Fibroblast of villous mesenchyme (primary cell): ENCODE data around the gene MYL11. TPM values are rescaled to one million over a fixed set of nuclear protein-coding genes. Genes with fewer than 3 reads are reported as not detected.
A peak's percentile ranks its signal among the peaks of the same experiment; 100 is the strongest.

Experiments used
- DNase-seq: peaks from one replicate; pipeline ENCODE4 v3.0.0-alpha.2; 2010; ENCODE audit warnings: low read depth
- H3K4me3 ChIP-seq: 2 replicates; pipeline ENCODE4 v1.5.1; 2011; ENCODE audit warnings: low read depth, mild to moderate bottlenecking, low read length
- total RNA-seq: library from RNA; depleted of rRNA; stranded (reverse); fragments of >200 nt; gene quantifications from 2 replicates; pipeline ENCODE4 v1.2.3, GENCODE V29; 2012
- TF ChIP-seq, protein P1 (sequence below): IDR thresholded peaks from 2 replicates; pipeline ENCODE4 v1.5.1; 2012; ENCODE audit warnings: low read depth, mild to moderate bottlenecking, low read length; ENCODE audit not compliant: insufficient read depth

The MYL11 gene
- total RNA-seq, 1 donor = not detected

DNA sequence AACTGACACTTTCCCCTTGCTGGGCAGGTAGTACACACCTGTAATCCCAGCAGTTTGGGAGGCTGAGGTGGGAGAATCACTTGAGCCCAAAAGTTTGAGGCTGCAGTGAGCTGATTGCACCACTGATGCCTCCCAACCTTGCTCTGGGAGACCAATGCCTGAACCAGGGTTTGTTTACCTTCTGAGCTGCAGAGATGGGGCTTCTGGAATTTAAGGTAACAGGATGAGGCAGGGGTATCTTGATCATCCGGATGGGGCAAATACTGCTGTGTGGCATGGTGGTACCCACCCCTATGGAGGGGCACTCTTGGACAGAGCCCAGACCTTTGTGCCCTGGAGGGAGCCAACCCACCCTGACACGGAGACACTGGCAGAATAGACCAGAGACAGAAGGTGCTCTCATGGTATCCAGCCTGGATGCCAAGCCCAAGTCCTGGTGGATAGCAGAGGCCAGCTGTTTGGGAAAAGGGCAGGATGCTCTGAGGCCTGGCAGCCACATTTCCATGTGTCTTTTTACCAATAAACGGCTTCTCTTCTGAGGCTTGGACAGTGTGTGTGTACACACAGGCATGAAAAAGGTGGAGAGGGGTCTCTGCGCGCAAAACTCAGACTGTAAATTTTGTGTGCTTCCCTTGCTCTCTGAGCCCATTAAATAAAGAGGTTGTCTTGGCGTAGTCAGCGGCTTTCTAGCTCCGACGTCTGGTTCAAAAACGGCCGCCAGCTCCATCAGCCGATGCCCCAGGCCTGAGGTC, 25.0 kb downstream of the MYL11 start:
- TF ChIP-seq, protein P1, sequence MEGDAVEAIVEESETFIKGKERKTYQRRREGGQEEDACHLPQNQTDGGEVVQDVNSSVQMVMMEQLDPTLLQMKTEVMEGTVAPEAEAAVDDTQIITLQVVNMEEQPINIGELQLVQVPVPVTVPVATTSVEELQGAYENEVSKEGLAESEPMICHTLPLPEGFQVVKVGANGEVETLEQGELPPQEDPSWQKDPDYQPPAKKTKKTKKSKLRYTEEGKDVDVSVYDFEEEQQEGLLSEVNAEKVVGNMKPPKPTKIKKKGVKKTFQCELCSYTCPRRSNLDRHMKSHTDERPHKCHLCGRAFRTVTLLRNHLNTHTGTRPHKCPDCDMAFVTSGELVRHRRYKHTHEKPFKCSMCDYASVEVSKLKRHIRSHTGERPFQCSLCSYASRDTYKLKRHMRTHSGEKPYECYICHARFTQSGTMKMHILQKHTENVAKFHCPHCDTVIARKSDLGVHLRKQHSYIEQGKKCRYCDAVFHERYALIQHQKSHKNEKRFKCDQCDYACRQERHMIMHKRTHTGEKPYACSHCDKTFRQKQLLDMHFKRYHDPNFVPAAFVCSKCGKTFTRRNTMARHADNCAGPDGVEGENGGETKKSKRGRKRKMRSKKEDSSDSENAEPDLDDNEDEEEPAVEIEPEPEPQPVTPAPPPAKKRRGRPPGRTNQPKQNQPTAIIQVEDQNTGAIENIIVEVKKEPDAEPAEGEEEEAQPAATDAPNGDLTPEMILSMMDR = no peak
- no peak for DNase-seq
- H3K4me3 ChIP-seq = peak overlapping the region; percentile 78

DNA sequence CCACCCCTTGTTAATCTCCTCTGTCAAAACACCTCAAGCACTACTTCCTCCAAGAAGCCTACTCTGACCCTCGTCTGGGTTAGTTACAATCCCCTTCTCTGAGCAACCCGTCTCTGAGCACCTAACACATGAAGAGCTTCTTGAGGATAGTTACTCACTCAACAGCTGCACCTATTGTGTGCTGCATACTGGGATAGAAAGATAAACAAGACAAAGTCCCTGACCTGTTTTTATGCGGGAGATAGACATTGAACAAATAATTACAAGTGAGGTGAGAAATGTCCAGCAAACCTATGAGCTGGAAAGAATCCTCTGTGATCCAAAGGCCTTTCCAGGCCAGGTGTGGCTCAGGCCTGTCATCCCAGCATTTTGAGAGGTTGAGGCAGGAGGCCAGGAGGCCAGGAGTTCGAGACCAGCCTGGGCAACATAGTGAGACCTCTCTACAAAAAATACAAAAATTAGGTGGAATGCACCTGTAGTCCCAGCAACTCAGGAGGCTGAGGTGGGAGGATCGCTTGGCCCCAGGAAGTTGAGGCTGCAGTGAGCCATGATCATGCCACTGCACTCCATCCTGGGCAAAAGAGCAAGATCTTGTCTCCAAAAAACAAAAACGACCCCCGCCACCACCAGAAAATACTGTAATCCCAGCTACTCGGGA, 27.3 kb downstream of the MYL11 start:
- TF ChIP-seq, protein P1 = no peak

DNA sequence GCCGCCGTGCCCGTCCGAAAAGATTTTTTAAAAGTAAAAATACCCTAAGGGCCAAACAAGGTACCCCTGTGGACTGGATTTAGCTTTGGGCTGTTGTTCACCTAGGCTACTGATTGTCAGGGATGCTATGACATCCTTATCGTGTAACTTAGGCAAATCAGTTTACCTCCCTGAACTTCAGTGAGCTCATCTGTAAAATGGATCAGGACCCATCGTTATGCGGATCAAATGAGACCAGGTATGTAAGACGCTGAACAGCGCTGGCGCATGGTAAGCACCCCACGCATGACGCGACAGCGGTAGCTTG, 32.1 kb downstream of the MYL11 start:
- peak overlapping the region; percentile 78 for H3K4me3 ChIP-seq
- no peak for DNase-seq
- TF ChIP-seq, protein P1 = no peak

More for the DNA sequence above, 27.3 kb downstream of the MYL11 start:
- no peak overlapping the region for H3K4me3 ChIP-seq
- DNase-seq = no peak

DNA sequence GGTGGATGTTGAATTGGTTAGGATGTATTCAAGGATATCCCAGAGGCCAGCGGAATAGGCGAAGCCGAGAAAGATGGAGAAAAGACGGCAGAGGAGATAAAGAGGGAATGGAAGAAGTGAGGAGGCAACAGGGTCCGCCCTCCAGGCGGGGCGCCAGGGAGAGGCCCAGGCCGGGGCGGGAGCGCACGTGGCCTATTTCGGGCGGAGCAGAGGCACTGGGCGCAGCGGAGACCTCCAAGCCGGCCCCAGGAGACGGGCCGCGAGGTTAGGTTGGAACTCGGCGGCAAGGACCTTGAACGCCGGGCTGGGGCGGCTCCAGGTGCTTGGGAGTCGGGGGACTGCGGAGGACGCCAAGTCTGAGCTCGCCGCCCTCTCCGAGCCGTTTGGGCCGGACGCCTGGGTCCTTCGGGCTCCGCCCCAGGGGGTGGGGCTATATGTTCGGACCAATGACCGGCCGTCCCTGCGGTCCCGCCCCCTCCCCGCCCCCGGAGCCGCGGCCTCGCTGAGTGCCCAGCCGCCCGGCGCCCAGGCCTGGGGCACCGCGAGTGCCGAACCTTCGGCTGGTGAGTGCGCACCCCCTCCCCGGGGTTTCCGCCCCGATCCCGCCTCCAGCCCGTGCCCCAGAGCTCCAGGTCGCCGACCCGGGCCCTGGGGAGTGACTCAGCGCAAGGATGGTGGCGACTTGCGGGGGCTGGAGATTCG, 32.7 kb downstream of the MYL11 start, which contains the start of gene ZNF771:
TSS of gene ZNF771 (plus strand) at position 505 of the 702 bp plus-strand sequence. CDS start 448 bp downstream, outside the sequence.
- peak within 1 kb of the TSS; percentile 78 for H3K4me3 ChIP-seq
- TF ChIP-seq, protein P1 = no peak

DNA sequence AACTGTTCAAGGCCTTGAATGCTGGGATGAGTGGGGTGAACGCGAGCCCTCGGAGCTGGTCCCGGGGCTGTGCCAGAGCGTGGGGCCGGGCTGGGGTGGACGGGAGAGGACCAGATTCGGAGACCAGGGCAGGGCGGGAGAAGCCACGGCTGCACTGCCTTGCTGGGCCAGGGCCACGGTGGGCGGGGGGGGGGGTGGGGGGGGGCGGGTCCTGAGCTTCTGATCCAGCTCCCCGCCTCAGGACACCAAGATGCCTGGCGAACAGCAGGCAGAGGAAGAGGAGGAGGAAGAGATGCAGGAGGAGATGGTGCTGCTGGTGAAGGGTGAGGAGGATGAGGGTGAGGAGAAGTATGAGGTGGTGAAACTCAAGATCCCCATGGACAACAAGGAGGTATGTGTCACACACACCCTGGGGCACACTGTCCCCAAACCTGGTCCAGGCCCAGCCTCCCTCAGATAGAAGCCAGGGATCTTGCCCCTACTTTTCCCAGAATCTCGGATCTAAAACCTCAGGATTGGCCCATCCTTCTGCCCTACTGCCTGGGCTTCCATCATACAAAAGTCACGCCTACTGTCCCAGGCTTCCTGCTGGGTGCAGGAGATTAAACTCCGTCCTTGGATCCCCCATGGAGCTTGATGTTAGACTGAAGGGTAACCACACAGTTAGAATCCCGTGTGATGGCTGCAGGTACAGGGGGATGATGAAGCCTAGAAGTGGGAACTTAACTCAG, 33.4 kb downstream of the MYL11 start:
- H3K4me3 ChIP-seq = peak overlapping the region; percentile 78
- TF ChIP-seq, protein P1 = no peak
- DNase-seq = no peak

More for the DNA sequence above, 32.7 kb downstream of the MYL11 start, which contains the start of gene ZNF771:
- peak; percentile 84 for DNase-seq
